KOPT-K1 (cell line): ENCODE results near the gene PHLDB3.
A peak's percentile ranks its signal among the peaks of the same experiment; 100 is the strongest.

Source experiments
- H3K27ac ChIP-seq: fragments of 200-600 bp; sonication (generic); 2 replicates; pipeline ENCODE4 v1.5.1; 2016; ENCODE audit warnings: antibody characterized with exemption, mild to moderate bottlenecking, low read depth, low read length; ENCODE audit not compliant: poor library complexity, severe bottlenecking
- H3K36me3 ChIP-seq: fragments of 200-600 bp; sonication (generic); 2 replicates; pipeline ENCODE4 v1.5.1; 2017; ENCODE audit warnings: antibody characterized with exemption, mild to moderate bottlenecking, low read length, moderate library complexity; ENCODE audit not compliant: insufficient read depth
- H3K9me3 ChIP-seq: fragments of 200-600 bp; sonication (generic); 2 replicates; pipeline ENCODE4 v1.5.1; 2017; ENCODE audit warnings: antibody characterized with exemption, low read length, mild to moderate bottlenecking; ENCODE audit not compliant: insufficient read depth, poor library complexity, severe bottlenecking

Gene PHLDB3

GRCh38 chr19:43474986-43475705 lies 29.4 kb downstream of the PHLDB3 start:
- Histone ChIP-seq H3K27ac (no peak overlapping the region), H3K36me3 (no peaks in the 10 kb centered on the region), H3K9me3 (no peaks in the 10 kb centered on the region)

- Histone ChIP-seq H3K9me3 (no peaks in the 10 kb centered on the region), H3K27ac (no peak overlapping the region), H3K36me3 (no peaks in the 10 kb centered on the region)
These were observed 30.1 kb downstream of the PHLDB3 start for GRCh38 chr19:43474487-43474886.

DNA sequence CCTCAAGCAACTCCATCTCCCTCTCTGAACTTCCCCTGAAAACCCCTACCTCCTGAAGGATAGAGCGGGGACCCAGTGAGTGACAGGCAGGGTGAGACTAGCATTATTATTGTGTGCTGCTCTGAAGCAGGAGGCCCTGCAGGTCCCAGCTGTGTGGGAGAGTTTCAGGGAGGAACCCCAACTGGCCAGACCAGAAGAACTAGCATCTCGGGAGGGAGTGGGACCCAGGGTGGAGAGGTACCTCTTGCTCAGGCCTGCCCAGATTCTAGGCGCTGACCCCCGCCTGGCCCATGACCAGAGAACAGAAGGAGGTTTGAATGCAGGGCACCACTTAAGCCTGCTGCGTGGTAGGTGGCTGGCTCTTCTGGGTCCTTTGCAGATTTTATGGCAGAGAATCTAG lies 33.5 kb downstream of the PHLDB3 start:
- Histone ChIP-seq H3K9me3 (no peaks in the 10 kb centered on the region), H3K27ac (no peak overlapping the region), H3K36me3 (no peaks in the 10 kb centered on the region)

DNA sequence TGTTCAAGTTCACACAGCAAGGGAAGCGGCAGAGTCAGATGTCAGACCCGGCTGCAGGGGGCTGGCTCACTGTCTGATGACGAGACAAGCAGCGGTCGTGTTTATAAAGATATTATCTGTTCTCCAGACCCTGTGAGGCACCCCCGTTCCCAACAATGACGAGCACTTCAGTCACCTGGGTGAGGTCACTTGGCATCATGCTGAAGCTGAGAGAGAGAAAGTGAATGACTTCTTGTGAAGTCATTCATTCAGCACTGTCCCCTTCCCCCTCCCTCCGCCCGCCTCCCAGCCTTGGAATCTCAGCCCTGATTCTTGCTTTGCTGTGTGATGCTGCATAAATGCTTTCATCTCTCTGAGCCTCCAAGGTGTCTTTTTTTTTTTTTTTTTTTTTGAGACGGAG lies 34.3 kb downstream of the PHLDB3 start:
- no peaks in the 10 kb centered on the region for H3K9me3 ChIP-seq
- no peaks in the 10 kb centered on the region for H3K36me3 ChIP-seq
- no peak overlapping the region for H3K27ac ChIP-seq

DNA sequence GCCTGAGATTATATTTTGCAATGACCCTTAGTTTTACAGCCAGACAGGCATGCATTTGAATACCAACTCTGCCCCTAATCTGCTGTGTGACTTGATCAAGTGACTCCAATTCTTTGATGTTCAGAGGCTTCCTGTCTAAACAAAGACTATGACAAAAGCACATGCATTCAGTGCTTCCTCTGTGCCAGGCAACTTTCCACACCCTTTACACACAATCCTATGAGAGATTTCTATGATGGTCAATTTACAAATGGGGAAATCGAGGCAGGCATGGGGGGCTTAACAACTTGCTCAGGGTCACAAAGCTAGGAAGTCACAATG lies 35.4 kb downstream of the PHLDB3 start:
- Histone ChIP-seq H3K27ac (peak overlapping the region; percentile 27), H3K9me3 (no peaks in the 10 kb centered on the region), H3K36me3 (no peaks in the 10 kb centered on the region)

DNA sequence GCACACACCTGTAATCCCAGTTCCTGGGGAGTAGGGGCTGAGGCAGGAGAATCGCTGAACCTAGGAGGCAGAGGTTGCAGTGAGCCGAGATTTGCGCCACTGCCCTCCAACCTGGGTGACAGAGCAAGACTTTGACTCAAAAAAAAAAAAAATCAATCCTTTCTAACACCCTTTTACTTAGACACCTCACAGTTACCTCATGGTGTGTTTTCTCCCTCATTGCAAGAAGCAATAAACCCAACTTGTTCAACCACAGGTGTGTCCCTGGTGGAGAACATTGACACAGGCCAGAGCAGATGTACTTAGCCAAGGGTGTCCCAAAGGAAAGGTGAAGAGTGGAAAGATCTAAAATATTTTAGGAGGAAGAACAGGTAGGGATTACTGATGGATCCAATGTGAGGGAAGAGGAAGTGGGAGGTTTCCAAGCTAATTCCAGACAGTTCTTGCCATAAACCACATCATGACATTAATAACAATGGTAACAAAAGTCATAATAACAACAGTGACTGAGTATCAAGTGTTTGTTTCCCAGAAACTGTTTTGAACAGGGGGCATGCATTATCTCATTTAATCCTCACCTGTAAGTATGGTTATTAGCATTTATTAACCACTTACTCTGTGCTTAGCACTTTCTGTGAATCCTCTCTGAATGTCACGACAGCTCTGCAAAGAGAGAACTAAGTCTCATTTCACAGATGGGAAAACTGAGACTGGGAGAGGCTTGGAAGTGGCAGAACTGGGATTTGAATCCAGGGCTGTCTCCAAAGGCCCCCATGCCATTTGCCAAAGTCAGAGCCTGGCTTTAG lies 36.0 kb downstream of the PHLDB3 start:
- Histone ChIP-seq H3K36me3 (no peaks in the 10 kb centered on the region), H3K9me3 (no peaks in the 10 kb centered on the region), H3K27ac (peak overlapping the region; percentile 27)

- Histone ChIP-seq H3K27ac (no peak overlapping the region), H3K9me3 (no peaks in the 10 kb centered on the region), H3K36me3 (no peaks in the 10 kb centered on the region)
These were observed 36.8 kb downstream of the PHLDB3 start for GRCh38 chr19:43467730-43468129.

DNA sequence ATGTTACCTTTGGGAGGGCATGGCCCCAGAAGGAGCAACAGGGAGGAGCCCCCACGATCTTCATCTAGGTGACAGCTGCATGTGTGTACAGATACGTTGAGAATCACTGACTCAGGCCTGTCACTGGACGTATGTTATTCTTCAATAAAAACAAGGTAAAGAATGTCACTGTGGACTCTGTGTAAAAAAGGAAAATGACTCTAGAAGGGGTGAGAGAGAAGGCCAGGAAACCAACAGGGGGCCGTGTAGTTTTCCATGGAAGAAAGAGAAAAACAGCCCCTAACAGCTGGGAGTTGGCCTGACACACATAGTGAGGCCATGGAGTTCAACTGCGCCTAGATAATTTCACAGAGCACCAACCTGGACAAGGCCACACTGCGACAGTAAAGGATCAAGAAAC lies 37.3 kb downstream of the PHLDB3 start:
- Histone ChIP-seq H3K36me3 (no peaks in the 10 kb centered on the region), H3K27ac (no peak overlapping the region), H3K9me3 (no peaks in the 10 kb centered on the region)

GRCh38 chr19:43466793-43467192 lies 37.8 kb downstream of the PHLDB3 start:
- H3K9me3 ChIP-seq, result no peaks in the 10 kb centered on the region
- no peaks in the 10 kb centered on the region for H3K36me3 ChIP-seq
- no peak overlapping the region for H3K27ac ChIP-seq

DNA sequence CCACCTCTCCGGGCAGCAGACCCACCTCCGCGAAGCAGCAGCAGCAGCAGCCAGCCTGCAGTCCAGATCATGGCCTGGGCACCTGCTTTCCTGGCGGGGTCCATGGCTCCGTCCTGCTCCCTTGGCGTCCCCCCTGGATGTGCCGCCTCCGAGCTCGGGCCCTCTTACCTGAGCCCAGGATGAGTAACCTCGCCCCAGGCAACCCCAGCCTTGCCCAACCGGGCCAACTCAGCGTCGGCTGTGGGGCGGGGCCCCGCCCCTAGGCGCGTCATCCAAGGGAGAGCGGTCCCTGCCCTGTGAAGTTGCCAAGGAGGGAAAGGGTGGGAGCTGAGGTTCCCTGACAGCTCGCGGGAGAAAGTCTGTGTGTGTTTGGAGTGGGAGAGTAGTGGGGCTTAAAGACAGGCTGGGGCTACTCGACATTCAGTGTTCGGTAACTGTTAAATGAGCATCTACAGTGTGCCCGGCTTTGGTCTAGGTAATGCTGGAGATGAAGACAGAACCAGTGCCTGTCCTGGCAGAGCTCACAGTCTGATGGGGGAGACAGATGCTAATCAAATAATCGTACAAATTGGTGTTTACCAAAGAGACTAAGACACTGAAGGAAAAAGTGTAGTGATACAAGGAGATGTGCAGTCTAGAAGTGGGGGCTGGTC lies 39.0 kb downstream of the PHLDB3 start, which contains the start of gene LYPD3:
Gene LYPD3 (minus strand): TSS at position 141 of the 653 bp plus-strand sequence. CDS start 37 bp downstream, at position 104.
- Histone ChIP-seq H3K9me3 (no peaks in the 10 kb centered on the region), H3K27ac (peak within 1 kb of the TSS; percentile 37), H3K36me3 (no peaks in the 10 kb centered on the region)

DNA sequence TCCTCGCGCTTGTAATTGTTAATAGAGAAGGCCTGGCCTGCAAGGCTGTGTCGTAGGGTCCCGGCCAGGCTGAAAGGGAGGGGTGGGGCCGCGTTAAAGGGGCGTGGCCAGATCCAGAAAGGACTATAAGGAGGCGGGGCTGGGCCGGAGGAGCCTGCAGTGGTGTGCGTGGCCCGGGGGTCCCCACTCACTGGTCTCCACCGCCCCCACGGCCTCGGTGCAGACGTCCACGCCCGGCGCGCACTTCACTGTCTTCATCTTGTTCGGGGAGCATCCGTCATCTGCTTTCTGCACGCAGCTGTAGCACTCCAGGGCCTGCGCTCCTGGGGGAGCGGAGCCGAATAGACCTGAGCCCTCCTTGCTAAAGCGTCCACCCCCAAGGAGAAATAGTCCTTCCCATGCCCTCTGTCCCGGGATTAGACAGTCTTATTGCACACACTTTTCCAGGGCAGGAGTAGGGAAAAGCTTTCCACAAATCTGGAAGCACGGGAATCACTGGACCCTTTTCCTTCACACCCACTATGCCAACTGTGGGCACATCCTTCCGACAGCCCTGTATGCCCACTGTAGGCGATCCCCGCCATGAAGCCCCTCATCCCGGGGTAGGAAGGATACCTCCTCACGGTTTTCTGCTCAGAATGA lies 40.3 kb downstream of the PHLDB3 start:
- peak overlapping the region; percentile 37 for H3K27ac ChIP-seq
- H3K36me3 ChIP-seq, result no peaks in the 10 kb centered on the region
- no peaks in the 10 kb centered on the region for H3K9me3 ChIP-seq

GRCh38 chr19:43463381-43464133 lies 41.0 kb downstream of the PHLDB3 start:
- H3K36me3 ChIP-seq, result no peaks in the 10 kb centered on the region
- peak overlapping the region; percentile 37 for H3K27ac ChIP-seq
- no peaks in the 10 kb centered on the region for H3K9me3 ChIP-seq

DNA sequence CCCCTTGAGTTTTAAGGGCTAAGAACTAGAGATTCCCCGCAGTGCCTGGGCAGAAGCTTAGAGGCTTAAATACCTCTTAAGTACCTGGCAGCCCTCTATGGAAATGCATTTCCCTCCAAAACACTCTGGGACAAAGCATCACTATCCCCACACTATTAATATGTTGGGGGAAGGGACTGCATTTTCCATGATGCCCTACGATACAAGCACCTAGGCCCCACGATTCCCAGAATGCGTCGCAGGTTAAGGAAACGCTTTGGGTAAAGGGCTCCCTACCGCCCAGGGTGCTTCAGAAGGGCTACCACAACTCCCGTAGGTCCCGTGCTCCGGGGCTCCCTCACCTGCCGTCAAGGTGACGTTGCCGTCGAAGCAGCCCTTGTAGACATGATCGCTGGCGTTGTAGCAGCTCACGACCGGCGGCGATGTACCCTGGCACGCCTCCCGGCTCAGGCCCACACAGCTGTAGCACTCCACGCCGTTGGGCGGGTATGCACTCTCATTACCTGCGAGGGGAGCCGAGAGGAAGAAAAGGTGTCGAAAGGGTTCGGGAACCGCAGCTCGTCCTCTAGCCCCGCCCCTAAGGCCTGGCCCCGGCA lies 41.7 kb downstream of the PHLDB3 start:
- H3K9me3 ChIP-seq, result no peaks in the 10 kb centered on the region
- H3K36me3 ChIP-seq, result no peaks in the 10 kb centered on the region
- H3K27ac ChIP-seq, result no peak overlapping the region

DNA sequence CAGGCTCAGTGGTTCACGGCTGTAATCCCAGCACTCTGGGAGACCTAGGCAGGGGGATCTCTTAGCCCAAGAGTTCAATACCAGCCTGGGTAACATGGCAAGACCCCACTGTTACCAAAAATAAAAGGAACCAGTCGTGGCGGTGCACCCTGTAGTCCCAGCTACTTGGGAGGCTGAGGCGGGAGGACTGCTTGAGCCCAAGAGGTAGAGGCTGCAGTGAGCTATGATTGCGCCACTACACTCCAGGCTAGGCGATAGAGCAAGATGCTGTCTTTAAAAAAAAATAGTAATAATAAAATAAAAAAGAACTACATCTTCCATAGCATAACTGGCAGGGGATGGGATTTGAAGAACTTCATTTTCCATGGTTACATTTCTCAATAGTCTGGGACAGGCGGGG lies 42.2 kb downstream of the PHLDB3 start:
- Histone ChIP-seq H3K9me3 (no peaks in the 10 kb centered on the region), H3K27ac (no peak overlapping the region), H3K36me3 (no peaks in the 10 kb centered on the region)
